ENCODE measurements around the gene FGF1. TPM values are rescaled to one million over a fixed set of nuclear protein-coding genes. Genes with fewer than 3 reads are reported as not detected.

The FGF1 gene
- total and polyA plus RNA-seq, 2 donors from 2014 or later, result 2.1 to 89.7 TPM

DNA sequence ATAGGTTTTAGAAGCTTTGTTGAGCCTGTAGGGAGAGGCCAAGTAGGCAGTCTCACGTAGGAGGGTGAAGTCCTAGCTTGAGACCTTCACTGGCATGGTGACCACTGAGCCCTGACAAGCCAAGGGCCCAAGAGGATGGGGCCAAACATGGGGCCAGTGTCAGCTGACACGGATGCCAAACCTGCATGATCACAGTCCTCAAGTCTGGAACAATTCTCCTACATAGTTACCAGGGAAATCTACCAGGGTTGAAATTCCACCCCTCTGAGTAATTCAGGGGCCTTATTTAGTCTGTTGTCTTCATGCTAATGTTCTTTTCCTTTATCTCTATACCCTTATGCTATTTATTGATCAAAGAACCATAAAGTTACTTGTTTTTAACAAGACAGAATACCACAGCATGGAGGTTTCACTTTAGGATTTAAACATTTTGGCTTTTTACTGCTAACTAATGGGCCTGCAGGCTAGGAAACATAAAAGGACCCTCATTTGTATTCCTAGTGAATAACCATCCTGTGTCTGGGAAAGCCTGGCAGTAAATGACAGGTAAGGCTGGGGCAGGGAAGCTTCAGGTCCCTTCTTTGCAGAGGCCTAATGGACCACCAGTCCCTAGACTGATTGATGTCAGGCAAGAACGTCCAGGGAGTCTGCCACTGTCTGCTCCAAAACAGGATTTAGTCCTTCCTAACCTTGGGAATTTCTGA lies 140.8 kb downstream of the FGF1 start:
- intact Hi-C loops (cut with DNase I), result loop anchor here (5.0 to 10.0 kb wide), 2 partner anchors 220 to 393 kb away; partner anchors contain the start of gene SPRY4
- Histone ChIP-seq H3K4me3 (ENCODE audit: low read length in 3 of 3) (no peak overlapping the region), H3K9me3 (ENCODE audit: control insufficient read depth in 2 of 3, insufficient read depth in 1 of 3, low read length in 3 of 3) (no peaks in the 10 kb centered on the region), H3K27ac (ENCODE audit: low read depth in 2 of 2, low read length in 2 of 2) (peak overlapping the region; percentile 8 to 52), H3K36me3 (ENCODE audit: control insufficient read depth in 2 of 3, insufficient read depth in 3 of 3, low read length in 3 of 3) (no peaks in the 10 kb centered on the region), H3K27me3 (ENCODE audit: control insufficient read depth, insufficient read depth, low read length) (no peaks in the 10 kb centered on the region), H3K9ac (ENCODE audit: low read length in 3 of 3) (no peak overlapping the region), H3K4me1 (ENCODE audit: control insufficient read depth in 2 of 3, insufficient read depth in 2 of 3, low read depth in 1 of 3, low read length in 3 of 3) (no peaks in the 10 kb centered on the region)
- TF ChIP-seq, protein P1, sequence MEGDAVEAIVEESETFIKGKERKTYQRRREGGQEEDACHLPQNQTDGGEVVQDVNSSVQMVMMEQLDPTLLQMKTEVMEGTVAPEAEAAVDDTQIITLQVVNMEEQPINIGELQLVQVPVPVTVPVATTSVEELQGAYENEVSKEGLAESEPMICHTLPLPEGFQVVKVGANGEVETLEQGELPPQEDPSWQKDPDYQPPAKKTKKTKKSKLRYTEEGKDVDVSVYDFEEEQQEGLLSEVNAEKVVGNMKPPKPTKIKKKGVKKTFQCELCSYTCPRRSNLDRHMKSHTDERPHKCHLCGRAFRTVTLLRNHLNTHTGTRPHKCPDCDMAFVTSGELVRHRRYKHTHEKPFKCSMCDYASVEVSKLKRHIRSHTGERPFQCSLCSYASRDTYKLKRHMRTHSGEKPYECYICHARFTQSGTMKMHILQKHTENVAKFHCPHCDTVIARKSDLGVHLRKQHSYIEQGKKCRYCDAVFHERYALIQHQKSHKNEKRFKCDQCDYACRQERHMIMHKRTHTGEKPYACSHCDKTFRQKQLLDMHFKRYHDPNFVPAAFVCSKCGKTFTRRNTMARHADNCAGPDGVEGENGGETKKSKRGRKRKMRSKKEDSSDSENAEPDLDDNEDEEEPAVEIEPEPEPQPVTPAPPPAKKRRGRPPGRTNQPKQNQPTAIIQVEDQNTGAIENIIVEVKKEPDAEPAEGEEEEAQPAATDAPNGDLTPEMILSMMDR (IDR thresholded peaks at IDR 0.05; ENCODE audit: borderline replicate concordance, extremely low read depth, insufficient read depth), result no peak
- FAIRE-seq (no peak), DNase-seq (no peak)

DNA sequence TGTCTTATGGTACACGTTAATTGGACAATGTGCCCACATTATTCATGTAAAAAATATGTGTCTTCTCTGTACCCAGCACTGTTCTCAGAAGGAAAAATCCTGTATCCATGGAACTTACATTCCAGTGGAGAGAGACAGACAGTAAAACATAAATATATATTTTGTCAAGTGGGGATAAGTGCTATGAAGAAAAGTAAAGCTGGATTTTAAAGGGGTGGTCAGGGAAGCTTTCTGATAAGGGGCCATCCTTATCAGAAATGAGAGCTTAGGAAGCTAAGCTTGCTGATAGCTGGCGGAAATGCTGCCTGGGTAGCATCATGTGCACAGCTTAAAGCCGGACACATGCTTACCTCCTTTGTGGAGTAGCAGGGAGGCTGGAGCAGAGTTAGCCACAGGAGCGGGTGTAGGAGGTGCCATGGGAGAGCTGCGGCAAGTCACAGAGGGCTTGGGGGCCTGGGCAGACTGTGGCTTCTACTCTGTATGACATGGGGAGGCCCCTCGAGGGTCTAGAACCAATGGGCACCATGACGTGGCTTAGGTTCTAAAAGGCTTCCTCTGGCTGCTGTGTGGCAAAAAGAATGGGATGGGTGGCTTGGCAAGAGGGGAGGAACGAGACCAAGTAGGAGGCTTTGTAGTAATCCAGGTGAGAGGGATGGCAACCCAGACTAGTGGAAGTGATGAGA lies 141.7 kb downstream of the FGF1 start:
- H3K36me3 ChIP-seq (ENCODE audit: control insufficient read depth in 2 of 3, insufficient read depth in 3 of 3, low read length in 3 of 3), result no peaks in the 10 kb centered on the region
- TF ChIP-seq, protein P1 (IDR thresholded peaks at IDR 0.05; ENCODE audit: borderline replicate concordance, extremely low read depth, insufficient read depth), result no peak
- H3K27ac ChIP-seq (ENCODE audit: low read depth in 2 of 2, low read length in 2 of 2), result peak overlapping the region in 1 of 2 donors; percentile 52
- H3K4me3 ChIP-seq (ENCODE audit: low read length in 3 of 3), result no peak overlapping the region
- H3K9ac ChIP-seq (ENCODE audit: low read length in 3 of 3), result no peak overlapping the region
- H3K9me3 ChIP-seq (ENCODE audit: control insufficient read depth in 2 of 3, insufficient read depth in 1 of 3, low read length in 3 of 3), result no peaks in the 10 kb centered on the region
- no peak for FAIRE-seq
- DNase-seq, result no peak
- H3K4me1 ChIP-seq (ENCODE audit: control insufficient read depth in 2 of 3, insufficient read depth in 2 of 3, low read depth in 1 of 3, low read length in 3 of 3), result no peaks in the 10 kb centered on the region
- intact Hi-C loops (cut with DNase I), result loop anchor here (10.0 kb wide), 1 partner anchor 219 kb away; the partner anchor contains the start of gene SPRY4
- no peaks in the 10 kb centered on the region for H3K27me3 ChIP-seq (ENCODE audit: control insufficient read depth, insufficient read depth, low read length)

- intact Hi-C loops (cut with DNase I), result loop anchor here (10.0 kb wide), 1 partner anchor 218 kb away; the partner anchor contains the start of gene SPRY4
- no peak for FAIRE-seq
These were observed 143.0 kb downstream of the FGF1 start for GRCh38 chr5:142542906-142543305.

More at GRCh38 chr5:142542906-142543305, 143.0 kb downstream of the FGF1 start:
- H3K27me3 ChIP-seq (ENCODE audit: control insufficient read depth, insufficient read depth, low read length), result no peaks in the 10 kb centered on the region
- TF ChIP-seq, protein P1 (IDR thresholded peaks at IDR 0.05; ENCODE audit: borderline replicate concordance, extremely low read depth, insufficient read depth), result no peak
- H3K36me3 ChIP-seq (ENCODE audit: control insufficient read depth in 2 of 3, insufficient read depth in 3 of 3, low read length in 3 of 3), result no peaks in the 10 kb centered on the region
- H3K4me3 ChIP-seq (ENCODE audit: low read length in 3 of 3), result no peak overlapping the region
- no peaks in the 10 kb centered on the region for H3K9me3 ChIP-seq (ENCODE audit: control insufficient read depth in 2 of 3, insufficient read depth in 1 of 3, low read length in 3 of 3)
- DNase-seq, result peak in 1 of 5 donors; percentile 63
- peak overlapping the region in 1 of 2 donors; percentile 53 for H3K27ac ChIP-seq (ENCODE audit: low read depth in 2 of 2, low read length in 2 of 2)
- H3K4me1 ChIP-seq (ENCODE audit: control insufficient read depth in 2 of 3, insufficient read depth in 2 of 3, low read depth in 1 of 3, low read length in 3 of 3), result no peaks in the 10 kb centered on the region
- H3K9ac ChIP-seq (ENCODE audit: low read length in 3 of 3), result no peak overlapping the region

Other genes starting within 250 kb of the FGF1 start
- gene ARHGAP26, start 84.3 kb upstream of the FGF1 start, total RNA-seq, result 85.7 TPM
- 2.5 TPM for gene ARHGAP26, start 84.3 kb upstream of the FGF1 start, polyA plus RNA-seq (ENCODE audit: insufficient read depth, low read depth, low replicate concordance)